Dermis microvascular lymphatic vessel endothelial cell (primary cell): ENCODE data around the gene PPM1H. TPM values are rescaled to one million over a fixed set of nuclear protein-coding genes. Genes with fewer than 3 reads are reported as not detected.

Source experiments
- DNase-seq, 2 donors: peaks; one replicate each; pipeline versions ENCODE4 v3.0.0 to v3.0.0-alpha.2; 2010; ENCODE audit warnings: low read depth in 2 of 2
- total RNA-seq: library from RNA; depleted of rRNA; stranded (reverse); fragments of >200 nt; gene quantifications from 2 replicates; pipeline ENCODE4 v1.2.1, GENCODE V29; 2014

PPM1H gene
- total RNA-seq, 1 donor from 2014 or later, result 1.0 TPM

GRCh38 chr12:62618930-62619329 lies 316.0 kb downstream of the PPM1H start:
- peak in 1 of 2 donors; percentile 36 for DNase-seq

GRCh38 chr12:62618319-62618718 lies 316.6 kb downstream of the PPM1H start:
- DNase-seq, result peak in 1 of 2 donors; percentile 43

GRCh38 chr12:62613081-62613480 lies 321.9 kb downstream of the PPM1H start:
- no peak for DNase-seq

- no peak for DNase-seq
These were observed 328.3 kb downstream of the PPM1H start for GRCh38 chr12:62606654-62607053.

- no peak for DNase-seq
These were observed 329.0 kb downstream of the PPM1H start for GRCh38 chr12:62605981-62606380.

GRCh38 chr12:62604871-62605270 lies 330.1 kb downstream of the PPM1H start:
- peak in 1 of 2 donors; percentile 28 for DNase-seq

GRCh38 chr12:62604373-62604772 lies 330.6 kb downstream of the PPM1H start:
- DNase-seq, result no peak

GRCh38 chr12:62603811-62604098 lies 331.2 kb downstream of the PPM1H start:
- no peak for DNase-seq

- peak; percentile 87 to 94 for DNase-seq
These were observed 331.7 kb downstream of the PPM1H start for GRCh38 chr12:62603061-62603810.

GRCh38 chr12:62602255-62603060 lies 332.5 kb downstream of the PPM1H start:
- DNase-seq, result peak; percentile 78 to 91

GRCh38 chr12:62601765-62602164 lies 333.2 kb downstream of the PPM1H start:
- DNase-seq, result no peak

- DNase-seq, result no peak
These were observed 335.0 kb downstream of the PPM1H start for GRCh38 chr12:62599854-62600437.

- no peak for DNase-seq
These were observed 336.1 kb downstream of the PPM1H start for GRCh38 chr12:62598846-62599245.

GRCh38 chr12:62597253-62597652 lies 337.7 kb downstream of the PPM1H start:
- DNase-seq, result no peak

Other genes with a start within 250 kb of the PPM1H start
- not detected in 2 replicates for gene AVPR1A, start 216.1 kb upstream of the PPM1H start, total RNA-seq